ENCODE results near the gene KCNH4.

- TF ChIP-seq CTCF (IDR thresholded peaks at IDR 0.05; ENCODE audit: low read depth, low read length) (no peak), EZH2phosphoT487 (IDR thresholded peaks at IDR 0.05; ENCODE audit: low read depth) (no peak)
Observed at GRCh38 chr17:42129109-42129837, 51.7 kb downstream of the KCNH4 start.
